Measurements from ENCODE around the gene NTN4.

The NTN4 gene

GRCh38 chr12:95790033-95790916 is at the start of gene NTN4:
Gene NTN4, minus strand, starts transcription at chr12:95790764. Its CDS starts 455 bp downstream, at chr12:95790309.
- DNase-seq, result peak; percentile 72

- DNase-seq, result peak; percentile 91
Measured at GRCh38 chr12:95838125-95838524, 47.6 kb upstream of the NTN4 start.

- DNase-seq, result peak; percentile 67
Measured at GRCh38 chr12:95837240-95838038, 46.9 kb upstream of the NTN4 start.

- peak; percentile 78 for DNase-seq
Measured at GRCh38 chr12:95836630-95837239, 46.2 kb upstream of the NTN4 start.

- peak; percentile 94 for DNase-seq
Measured at GRCh38 chr12:95836185-95836609, 45.6 kb upstream of the NTN4 start.

- peak; percentile 81 for DNase-seq
Measured at GRCh38 chr12:95834572-95834971, 44.0 kb upstream of the NTN4 start.

GRCh38 chr12:95830335-95831089 is 39.9 kb upstream of the NTN4 start:
- no peak for DNase-seq

- no peak for DNase-seq
Measured at GRCh38 chr12:95829395-95829794, 38.8 kb upstream of the NTN4 start.

- peak; percentile 89 for DNase-seq
Measured at GRCh38 chr12:95820096-95820703, 29.6 kb upstream of the NTN4 start.

GRCh38 chr12:95815632-95816212 is 25.2 kb upstream of the NTN4 start:
- peak; percentile 69 for DNase-seq

- peak; percentile 29 for DNase-seq
Measured at GRCh38 chr12:95812155-95812554, 21.6 kb upstream of the NTN4 start.

GRCh38 chr12:95810411-95810810 is 19.8 kb upstream of the NTN4 start:
- no peak for DNase-seq

- DNase-seq, result no peak
Measured at GRCh38 chr12:95809000-95809680, 18.6 kb upstream of the NTN4 start.

GRCh38 chr12:95808146-95808545 is 17.6 kb upstream of the NTN4 start:
- no peak for DNase-seq

- peak; percentile 46 for DNase-seq
Measured at GRCh38 chr12:95805864-95806671, 15.5 kb upstream of the NTN4 start.

GRCh38 chr12:95804291-95804690 is 13.7 kb upstream of the NTN4 start:
- DNase-seq, result no peak

GRCh38 chr12:95803817-95804216 is 13.3 kb upstream of the NTN4 start:
- DNase-seq, result no peak

GRCh38 chr12:95802482-95803270 is 12.1 kb upstream of the NTN4 start:
- peak; percentile 77 for DNase-seq

- DNase-seq, result no peak
Measured at GRCh38 chr12:95796982-95797289, 6.4 kb upstream of the NTN4 start.
